Vagina (tissue), 2 donors: ENCODE data around the gene HCN3. TPM values are rescaled to one million over a fixed set of nuclear protein-coding genes. Genes with fewer than 3 reads are reported as not detected.

ENCODE experiments used
- DNase-seq, 2 donors: peaks; one replicate each; pipeline ENCODE4 v3.0.0-alpha.2; 2017; ENCODE audit errors: extremely low spot score in 2 of 2
- H3K27ac ChIP-seq: fragments of 200-600 bp; sonication (generic); one replicate; pipeline ENCODE4 v1.5.1; 2019
- H3K27me3 ChIP-seq: fragments of 200-600 bp; sonication (generic); one replicate; pipeline ENCODE4 v1.5.1; 2019
- H3K36me3 ChIP-seq, 2 donors: fragments of 200-600 bp; sonication (generic); one replicate each; pipeline ENCODE4 v1.5.1; 2017 to 2019
- H3K4me1 ChIP-seq: fragments of 200-600 bp; sonication (generic); one replicate; pipeline ENCODE4 v1.5.1; 2019
- H3K4me3 ChIP-seq, 2 donors: fragments of 200-600 bp; sonication (generic); 1 replicate in 1 of 2; 2 replicates in 1 of 2; pipeline ENCODE4 v1.5.1; 2016 to 2019
- H3K9me3 ChIP-seq: fragments of 200-600 bp; sonication (generic); one replicate; pipeline ENCODE4 v1.5.1; 2019
- POLR2A ChIP-seq, 2 donors: fragments of 450-650 bp; IDR thresholded peaks; one replicate each; pipeline ENCODE4 v1.6.1; 2017; ENCODE audit warnings: antibody characterized with exemption in 2 of 2, mild to moderate bottlenecking in 2 of 2, moderate library complexity in 2 of 2
- POLR2AphosphoS5 ChIP-seq, 2 donors: sonication (generic); formaldehyde crosslinking; IDR thresholded peaks; one replicate each; pipeline ENCODE4 v1.9.0; 2017; ENCODE audit warnings: antibody characterized with exemption in 2 of 2, mild to moderate bottlenecking in 2 of 2, low read depth in 1 of 2; ENCODE audit not compliant: insufficient read depth in 1 of 2
- intact Hi-C: fragments of 100-400 bp; cut with DNase I; formaldehyde crosslinking; loops from one replicate; pipeline ENCODE4 v1.15.1; 2023
- total RNA-seq: library from RNA; depleted of rRNA; stranded (reverse); fragments of >200 nt; gene quantifications from one replicate; pipeline ENCODE4 v1.2.3, GENCODE V29; 2016
- TF ChIP-seq, protein P1 (sequence below), 3 experiments: fragments of 450-650 bp in 2 of 3; fragments of 200-600 bp in 1 of 3; sonication (generic) in 1 of 3; IDR thresholded peaks; one replicate each; pipeline ENCODE4 v1.5.1; 2017 to 2019; ENCODE audit warnings: antibody characterized with exemption in 3 of 3, mild to moderate bottlenecking in 2 of 3, moderate library complexity in 2 of 3

HCN3 gene
- total RNA-seq, 1 donor from 2014 or later: 4.2 TPM

DNA sequence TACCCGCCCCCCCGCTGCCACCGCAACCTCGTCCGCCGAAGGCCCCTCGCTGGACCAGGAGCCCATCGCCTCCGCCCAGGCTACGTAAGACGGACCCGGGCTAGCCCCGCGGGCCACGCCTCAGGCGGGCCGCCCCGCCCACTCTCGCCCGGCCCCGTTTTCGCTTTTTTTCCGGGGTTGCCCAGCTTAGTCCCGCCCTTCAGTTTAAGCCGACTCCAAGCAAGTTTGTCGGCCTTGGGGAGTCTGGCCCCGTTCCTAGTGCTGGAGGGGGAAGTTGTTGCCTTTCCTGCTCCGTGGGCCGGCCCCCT, 46.4 kb downstream of the HCN3 start:
- Histone ChIP-seq H3K4me1 (peaks cover 56% of the 10 kb centered on the region), H3K27ac (peak overlapping the region; percentile 99), H3K36me3 (peaks cover 0 to 12% of the 10 kb centered on the region in 2 donors), H3K4me3 (peak overlapping the region; percentile 71 to 94), H3K9me3 (no peaks in the 10 kb centered on the region), H3K27me3 (no peaks in the 10 kb centered on the region)
- DNase-seq: no peak
- intact Hi-C loops: loop anchor here (5.0 kb wide), 3 partner anchors 46 to 239 kb away; partner anchors contain the start of genes ASH1L and HCN3
- TF ChIP-seq POLR2AphosphoS5 (IDR thresholded peaks at IDR 0.05; ENCODE audit: insufficient read depth in 1 of 2, low read depth in 1 of 2) (no peak), POLR2A (IDR thresholded peaks at IDR 0.05) (peak in 1 of 2 donors; percentile 4)
- TF ChIP-seq, protein P1, sequence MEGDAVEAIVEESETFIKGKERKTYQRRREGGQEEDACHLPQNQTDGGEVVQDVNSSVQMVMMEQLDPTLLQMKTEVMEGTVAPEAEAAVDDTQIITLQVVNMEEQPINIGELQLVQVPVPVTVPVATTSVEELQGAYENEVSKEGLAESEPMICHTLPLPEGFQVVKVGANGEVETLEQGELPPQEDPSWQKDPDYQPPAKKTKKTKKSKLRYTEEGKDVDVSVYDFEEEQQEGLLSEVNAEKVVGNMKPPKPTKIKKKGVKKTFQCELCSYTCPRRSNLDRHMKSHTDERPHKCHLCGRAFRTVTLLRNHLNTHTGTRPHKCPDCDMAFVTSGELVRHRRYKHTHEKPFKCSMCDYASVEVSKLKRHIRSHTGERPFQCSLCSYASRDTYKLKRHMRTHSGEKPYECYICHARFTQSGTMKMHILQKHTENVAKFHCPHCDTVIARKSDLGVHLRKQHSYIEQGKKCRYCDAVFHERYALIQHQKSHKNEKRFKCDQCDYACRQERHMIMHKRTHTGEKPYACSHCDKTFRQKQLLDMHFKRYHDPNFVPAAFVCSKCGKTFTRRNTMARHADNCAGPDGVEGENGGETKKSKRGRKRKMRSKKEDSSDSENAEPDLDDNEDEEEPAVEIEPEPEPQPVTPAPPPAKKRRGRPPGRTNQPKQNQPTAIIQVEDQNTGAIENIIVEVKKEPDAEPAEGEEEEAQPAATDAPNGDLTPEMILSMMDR (IDR thresholded peaks at IDR 0.05): no peak

DNA sequence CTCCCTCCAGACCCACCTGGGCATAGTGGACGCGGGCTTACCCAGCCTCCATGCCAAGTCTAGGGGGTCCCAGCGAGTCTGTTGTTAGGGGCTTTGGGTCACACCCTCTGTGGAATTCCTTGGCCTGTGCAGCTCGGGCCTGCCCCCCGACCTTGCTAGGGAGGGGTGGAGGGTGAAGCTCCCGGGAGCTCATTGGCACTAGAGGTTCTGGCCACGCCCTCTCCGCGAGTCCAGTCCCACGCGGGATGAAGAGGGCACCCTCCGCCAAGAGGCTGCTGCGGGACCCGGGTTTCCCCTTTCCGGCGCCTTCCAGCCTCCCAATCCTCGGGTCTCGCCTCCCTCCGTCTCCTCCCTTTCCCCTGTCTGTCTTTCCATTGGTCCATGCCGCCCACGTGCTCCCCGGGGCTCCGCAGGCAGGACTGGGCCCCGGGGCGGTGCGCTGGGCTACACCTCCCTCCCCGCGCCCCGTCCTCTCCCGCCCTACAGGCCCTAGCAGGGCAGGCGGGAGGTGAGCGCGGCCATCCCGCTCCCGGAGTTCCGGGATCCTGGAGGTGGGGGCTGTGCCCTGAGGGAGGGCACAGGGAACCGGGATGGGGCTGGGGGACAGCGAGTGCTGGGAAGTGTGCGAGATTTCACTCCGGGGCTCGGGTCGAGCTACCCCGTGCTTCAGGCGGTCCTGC, 46.9 kb downstream of the HCN3 start:
- peaks cover 56% of the 10 kb centered on the region for H3K4me1 ChIP-seq
- H3K4me3 ChIP-seq: peak overlapping the region; percentile 71 to 94
- TF ChIP-seq POLR2AphosphoS5 (IDR thresholded peaks at IDR 0.05; ENCODE audit: insufficient read depth in 1 of 2, low read depth in 1 of 2) (peak; percentile 88 to 94), POLR2A (IDR thresholded peaks at IDR 0.05) (peak in 1 of 2 donors; percentile 62)
- TF ChIP-seq, protein P1 (IDR thresholded peaks at IDR 0.05): no peak
- peaks cover 0 to 14% of the 10 kb centered on the region in 2 donors for H3K36me3 ChIP-seq
- peak overlapping the region; percentile 99 for H3K27ac ChIP-seq
- no peaks in the 10 kb centered on the region for H3K27me3 ChIP-seq
- intact Hi-C loops: loop anchor here (5.0 kb wide), 3 partner anchors 47 to 238 kb away; partner anchors contain the start of genes ASH1L and HCN3
- no peaks in the 10 kb centered on the region for H3K9me3 ChIP-seq
- DNase-seq: peak in 1 of 2 donors; percentile 99

DNA sequence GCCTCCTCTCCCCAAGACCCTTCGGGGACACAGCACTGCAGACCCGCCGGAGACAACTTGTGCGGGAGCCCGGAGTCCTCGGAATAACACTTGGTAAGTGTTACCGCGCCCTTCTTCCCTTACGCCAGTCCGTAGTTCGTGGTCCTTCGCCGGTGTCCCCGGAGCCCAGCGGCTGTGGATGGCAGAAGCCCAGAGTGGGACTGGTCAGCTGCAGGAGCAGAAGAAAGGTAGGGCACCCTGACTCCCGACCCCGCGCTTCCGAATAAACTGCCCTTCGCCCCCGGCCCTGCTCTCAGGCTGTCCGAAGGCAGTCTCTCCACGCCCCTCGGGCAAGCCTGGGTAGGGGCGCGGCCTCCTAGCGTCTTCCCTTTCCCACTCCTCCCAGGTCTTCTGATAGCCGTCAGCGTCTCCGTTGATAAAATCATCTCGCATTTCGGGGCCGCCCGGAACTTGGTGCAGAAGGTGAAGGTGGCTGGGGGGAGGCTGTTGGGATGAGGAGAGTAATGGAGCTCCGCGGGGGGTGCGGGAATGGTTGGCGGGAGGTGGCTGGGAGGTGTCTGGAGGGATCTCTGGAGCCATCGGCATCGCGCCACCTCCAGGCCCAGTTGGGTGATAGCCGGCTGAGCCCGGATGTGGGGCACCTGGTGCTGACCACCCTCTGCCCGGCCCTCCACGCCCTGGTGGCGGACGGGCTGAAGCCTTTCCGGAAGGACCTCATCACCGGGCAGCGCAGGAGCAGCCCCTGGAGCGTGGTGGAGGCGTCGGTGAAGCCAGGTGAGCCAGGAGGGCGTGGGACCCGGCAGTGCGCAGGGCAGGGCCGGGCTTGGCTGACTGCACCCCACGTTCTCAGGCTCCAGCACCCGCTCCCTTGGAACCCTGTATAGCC, 47.7 kb downstream of the HCN3 start:
- TF ChIP-seq POLR2AphosphoS5 (IDR thresholded peaks at IDR 0.05; ENCODE audit: insufficient read depth in 1 of 2, low read depth in 1 of 2) (no peak), POLR2A (IDR thresholded peaks at IDR 0.05) (no peak)
- TF ChIP-seq, protein P1 (IDR thresholded peaks at IDR 0.05): peak in 1 of 3 experiments; percentile 19
- no peaks in the 10 kb centered on the region for H3K27me3 ChIP-seq
- intact Hi-C loops: loop anchor here (5.0 kb wide), 3 partner anchors 48 to 237 kb away; partner anchors contain the start of genes ASH1L and HCN3
- peaks cover 0 to 22% of the 10 kb centered on the region in 2 donors for H3K36me3 ChIP-seq
- no peaks in the 10 kb centered on the region for H3K9me3 ChIP-seq
- H3K27ac ChIP-seq: peak overlapping the region; percentile 99
- peaks cover 51% of the 10 kb centered on the region for H3K4me1 ChIP-seq
- peak overlapping the region; percentile 71 to 94 for H3K4me3 ChIP-seq
- peak in 1 of 2 donors; percentile 91 for DNase-seq

DNA sequence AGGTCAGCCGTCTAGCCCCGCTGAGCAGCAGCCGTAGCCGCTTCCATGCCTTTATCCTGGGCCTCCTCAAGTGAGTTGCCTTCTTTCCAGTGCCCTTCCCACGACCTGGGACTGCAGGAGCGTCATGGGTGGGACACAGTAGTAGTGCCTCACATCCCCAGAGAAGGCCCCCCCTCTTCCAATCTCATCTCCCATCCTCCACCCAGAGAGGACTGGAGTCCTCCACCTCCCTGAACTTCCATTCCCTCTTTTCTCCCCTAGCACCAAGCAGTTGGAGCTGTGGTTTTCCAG, 48.3 kb downstream of the HCN3 start:
- Histone ChIP-seq H3K9me3 (no peaks in the 10 kb centered on the region), H3K4me3 (peak overlapping the region; percentile 71 to 94), H3K4me1 (peaks cover 46% of the 10 kb centered on the region), H3K36me3 (peaks cover 0 to 28% of the 10 kb centered on the region in 2 donors), H3K27me3 (no peaks in the 10 kb centered on the region), H3K27ac (peak overlapping the region; percentile 99)
- DNase-seq: no peak
- TF ChIP-seq POLR2A (IDR thresholded peaks at IDR 0.05) (no peak), POLR2AphosphoS5 (IDR thresholded peaks at IDR 0.05; ENCODE audit: insufficient read depth in 1 of 2, low read depth in 1 of 2) (no peak)
- TF ChIP-seq, protein P1 (IDR thresholded peaks at IDR 0.05): no peak
- intact Hi-C loops: no loop called here
